T-cell (primary cell): ENCODE results near the gene CPNE6. TPM values are rescaled to one million over a fixed set of nuclear protein-coding genes. Genes with fewer than 3 reads are reported as not detected.

Source experiments
- ATAC-seq, 4 experiments: fragments of 200-7000 bp in 3 of 4; fragments of 150-1000 bp in 1 of 4; cut with Tn5 transposase; replicated peaks in 1 of 4; 1 replicate in 3 of 4; 2 replicates in 1 of 4; pipeline ENCODE4 v1.10.0; 2021; ENCODE audit warnings: moderate library complexity in 3 of 4, mild to moderate bottlenecking in 2 of 4, moderate number of reproducible peaks in 1 of 4
- CTCF ChIA-PET, 2 donors: fragments of 300-600 bp; sonication (Branson Sonifier 250); formaldehyde crosslinking; loops; one replicate each; lab custom pipeline; 2022; ENCODE audit warnings: antibody characterized with exemption in 2 of 2; lab: Charles Lee
- POLR2A ChIA-PET, 2 donors: fragments of 300-600 bp; sonication (Branson Sonifier 250); formaldehyde crosslinking; loops; one replicate each; lab custom pipeline; 2022; ENCODE audit warnings: antibody characterized with exemption in 2 of 2; lab: Charles Lee
- DNase-seq, 35 experiments: peaks; one replicate each; pipeline versions ENCODE4 v3.0.0 to v3.0.0-alpha.2; 2013 to 2023
- H3K27ac ChIP-seq: one replicate; pipeline ENCODE4 v1.5.1; 2013; ENCODE audit warnings: low read length
- H3K27me3 ChIP-seq, 2 experiments: replicated peaks in 1 of 2; 1 replicate in 1 of 2; 2 replicates in 1 of 2; pipeline versions ENCODE4 v1.6.1 to v1.7.0; 2013; ENCODE audit warnings: low read length in 1 of 2, mixed read lengths in 1 of 2; ENCODE audit not compliant: control insufficient read depth in 2 of 2, insufficient read depth in 2 of 2; ENCODE audit errors: extremely low read depth in 1 of 2
- H3K36me3 ChIP-seq, 2 donors: 1 replicate in 1 of 2; 2 replicates in 1 of 2; pipeline versions ENCODE4 v1.6.1 to v1.7.0; 2013; ENCODE audit warnings: low read length in 1 of 2; ENCODE audit not compliant: control insufficient read depth in 2 of 2, insufficient read depth in 1 of 2; ENCODE audit errors: extremely low read depth in 1 of 2
- H3K4me1 ChIP-seq, 2 experiments: 1 replicate in 1 of 2; 2 replicates in 1 of 2; pipeline versions ENCODE4 v1.6.1 to v1.7.0; 2013; ENCODE audit warnings: low read length in 2 of 2, mixed read lengths in 1 of 2; ENCODE audit not compliant: insufficient read depth in 2 of 2, control insufficient read depth in 1 of 2; ENCODE audit errors: extremely low read depth in 1 of 2
- H3K4me3 ChIP-seq, 2 donors: 1 replicate in 1 of 2; 2 replicates in 1 of 2; pipeline versions ENCODE4 v1.5.1 to v1.7.0; 2013; ENCODE audit warnings: mild to moderate bottlenecking in 2 of 2, low read length in 1 of 2, moderate library complexity in 1 of 2; ENCODE audit not compliant: control insufficient read depth in 1 of 2; ENCODE audit errors: extremely low read depth in 1 of 2
- H3K9me3 ChIP-seq: 2 replicates; pipeline ENCODE4 v1.7.0; 2013
- H3K27ac Mint-ChIP-seq, 2 donors: one replicate each; pipeline ENCODE4 v1.8.0; 2020 to 2021; ENCODE audit warnings: mild to moderate bottlenecking in 2 of 2, mixed read lengths in 2 of 2
- H3K27me3 Mint-ChIP-seq, 2 donors: one replicate each; pipeline ENCODE4 v1.8.0; 2021 to 2022; ENCODE audit warnings: mixed read lengths in 2 of 2
- H3K36me3 Mint-ChIP-seq: one replicate; pipeline ENCODE4 v1.8.0; 2021; ENCODE audit warnings: mixed read lengths
- H3K4me1 Mint-ChIP-seq, 3 donors: one replicate each; pipeline ENCODE4 v1.8.0; 2020 to 2022; ENCODE audit warnings: mixed read lengths in 3 of 3, mild to moderate bottlenecking in 1 of 3
- H3K4me3 Mint-ChIP-seq, 3 donors: one replicate each; pipeline ENCODE4 v1.8.0; 2020 to 2022; ENCODE audit warnings: mild to moderate bottlenecking in 3 of 3, mixed read lengths in 3 of 3, moderate library complexity in 3 of 3
- H3K9me3 Mint-ChIP-seq, 3 donors: one replicate each; pipeline ENCODE4 v1.8.0; 2020 to 2022; ENCODE audit warnings: mixed read lengths in 3 of 3
- WGBS: methylation state at CpG from one replicate; pipeline ENCODE4 v1.1.5; 2013; ENCODE audit warnings: missing lambda C conversion rate; ENCODE audit not compliant: insufficient coverage; 5-methylcytosine and 5-hydroxymethylcytosine counted together
- total RNA-seq, 35 experiments: library from RNA in 6 of 35; stranded (reverse) in 6 of 35; fragments of 120-200 nt in 1 of 35; gene quantifications; one replicate each; pipeline versions ENCODE4 v1.2.1 to v1.2.4 and lab custom pipeline; 2013 to 2026

Gene CPNE6
- total RNA-seq, 5 donors from 2014 or later (not counting 1 experiment from before 2014, with no cell fraction given): not detected

DNA sequence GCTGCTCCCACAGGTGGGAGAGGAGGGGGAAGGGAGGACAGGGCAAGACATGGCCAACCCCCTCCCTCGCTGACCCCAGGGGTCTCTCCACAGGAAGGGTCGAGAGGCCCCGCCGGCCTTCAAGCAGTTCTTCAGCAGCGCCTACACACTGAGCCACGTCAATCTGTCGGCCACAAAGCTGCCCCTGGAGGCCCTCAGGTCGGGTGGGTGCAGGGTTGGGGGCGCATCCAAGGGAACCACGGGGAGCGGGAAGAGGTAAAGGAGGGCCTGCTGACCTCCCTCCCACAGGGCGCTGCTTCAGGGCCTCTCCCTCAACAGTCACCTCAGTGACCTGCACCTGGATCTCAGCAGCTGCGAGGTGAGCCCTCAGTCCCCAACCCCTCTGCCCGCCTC, 13.5 kb upstream of the CPNE6 start:
- Mint-ChIP-seq H3K9me3 (no peaks in the 10 kb centered on the region), H3K36me3 (no peaks in the 10 kb centered on the region), H3K4me1 (peaks cover 6 to 8% (median 7%) of the 10 kb centered on the region in 3 donors), H3K27ac (no peak overlapping the region), H3K4me3 (no peak overlapping the region), H3K27me3 (peaks cover 8 to 13% of the 10 kb centered on the region in 2 donors)
- no peak overlapping the region for H3K4me3 ChIP-seq
- H3K9me3 ChIP-seq: no peaks in the 10 kb centered on the region
- peaks cover 0 to 27% of the 10 kb centered on the region in 2 experiments for H3K27me3 ChIP-seq
- 81% methylated on average over 13 of the region's 14 CpGs for WGBS
- H3K36me3 ChIP-seq: no peaks in the 10 kb centered on the region
- POLR2A ChIA-PET: no interaction called here
- ATAC-seq (peak in 2 of 4 experiments; percentile 8 to 47), DNase-seq (no peak)
- no peak overlapping the region for H3K27ac ChIP-seq
- CTCF ChIA-PET: interaction anchor here in 1 of 2 donors (0.7 to 1.2 kb wide), 5 partner anchors 32 to 53 kb away, joined by 3 to 7 read pairs (median 5); no protein-coding TSS in a partner anchor
- peaks cover 0 to 8% of the 10 kb centered on the region in 2 experiments for H3K4me1 ChIP-seq

DNA sequence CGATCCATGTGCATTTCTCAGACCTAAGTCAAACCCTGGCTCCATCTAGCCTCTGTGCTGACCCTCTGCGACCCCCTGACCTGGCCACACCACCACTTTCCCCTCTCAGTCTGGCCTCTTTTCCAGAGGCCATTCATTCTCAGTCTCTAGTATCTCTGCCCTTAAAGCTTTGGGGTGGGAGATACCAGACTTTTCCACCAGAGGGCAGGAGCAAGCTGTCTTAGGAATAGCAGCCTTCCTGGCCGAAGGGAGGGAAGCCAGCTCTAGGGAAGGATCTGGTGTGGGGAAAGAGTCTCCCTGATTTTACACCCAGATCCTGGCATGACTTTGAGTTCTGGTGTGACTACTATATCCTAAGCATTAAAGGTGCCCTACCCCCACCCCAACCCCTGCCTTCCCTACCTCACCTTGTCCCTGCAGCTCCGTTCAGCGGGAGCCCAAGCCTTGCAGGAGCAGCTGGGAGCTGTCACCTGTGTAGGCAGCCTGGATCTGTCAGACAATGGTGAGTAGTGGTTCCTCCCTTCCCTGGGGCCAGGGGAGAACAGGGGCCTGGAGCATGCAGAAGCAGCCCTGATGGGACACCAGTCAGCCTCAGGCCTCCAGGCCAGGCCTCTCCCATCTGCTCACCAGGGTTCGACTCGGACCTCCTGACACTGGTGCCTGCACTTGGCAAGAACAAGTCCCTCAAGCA, 13.0 kb upstream of the CPNE6 start:
- ATAC-seq (peak in 2 of 4 experiments; percentile 72 to 75), DNase-seq (peak in 22 of 35 experiments; percentile 14 to 60 (median 45))
- Mint-ChIP-seq H3K36me3 (no peaks in the 10 kb centered on the region), H3K4me3 (no peak overlapping the region), H3K27ac (no peak overlapping the region), H3K9me3 (no peaks in the 10 kb centered on the region), H3K4me1 (peaks cover under 1 to 3% (median 2%) of the 10 kb centered on the region in 3 donors), H3K27me3 (peaks cover 3 to 8% of the 10 kb centered on the region in 2 donors)
- 77% methylated on average over 4 of the region's 7 CpGs for WGBS
- ChIA-PET CTCF (interaction anchor here in 1 of 2 donors (0.8 to 1.2 kb wide), 4 partner anchors 32 to 52 kb away, joined by 4 to 7 read pairs (median 5); no protein-coding TSS in a partner anchor), POLR2A (no interaction called here)
- Histone ChIP-seq H3K36me3 (no peaks in the 10 kb centered on the region), H3K9me3 (no peaks in the 10 kb centered on the region), H3K27me3 (peaks cover 0 to 25% of the 10 kb centered on the region in 2 experiments), H3K27ac (no peak overlapping the region), H3K4me1 (peaks cover 0 to 2% of the 10 kb centered on the region in 2 experiments), H3K4me3 (no peak overlapping the region)

DNA sequence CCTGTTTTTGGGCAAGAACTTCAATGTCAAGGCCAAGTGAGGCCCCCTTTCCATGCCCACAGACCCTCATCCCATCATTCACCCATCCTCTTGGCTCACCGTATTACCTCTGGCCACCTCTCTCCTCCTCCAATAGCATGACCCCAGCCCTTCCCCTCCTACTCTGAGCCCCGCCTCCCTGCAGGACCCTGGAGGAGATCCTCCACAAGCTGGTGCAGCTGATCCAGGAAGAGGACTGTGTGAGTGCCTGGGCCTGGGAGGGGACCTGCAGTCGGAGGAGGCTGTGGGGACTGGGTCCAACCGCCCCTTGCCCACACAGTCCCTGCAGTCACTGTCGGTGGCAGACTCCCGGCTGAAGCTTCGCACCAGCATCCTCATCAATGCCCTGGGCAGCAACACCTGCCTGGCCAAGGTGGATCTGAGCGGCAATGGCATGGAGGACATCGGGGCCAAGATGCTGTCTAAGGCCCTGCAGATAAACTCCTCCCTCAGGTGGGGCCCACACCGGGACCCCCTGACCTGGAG, 12.3 kb upstream of the CPNE6 start:
- Mint-ChIP-seq H3K27me3 (peaks cover 0 to 3% of the 10 kb centered on the region in 2 donors), H3K4me1 (no peaks in the 10 kb centered on the region), H3K36me3 (no peaks in the 10 kb centered on the region), H3K9me3 (no peaks in the 10 kb centered on the region), H3K27ac (no peak overlapping the region), H3K4me3 (no peak overlapping the region)
- WGBS: 88% methylated on average over 8 of the region's 10 CpGs
- ChIA-PET POLR2A (no interaction called here), CTCF (interaction anchor here in 1 of 2 donors (0.8 to 1.2 kb wide), 3 partner anchors 31 to 51 kb away, joined by 4 to 7 read pairs (median 5); no protein-coding TSS in a partner anchor)
- ATAC-seq (no peak), DNase-seq (no peak)
- Histone ChIP-seq H3K36me3 (no peaks in the 10 kb centered on the region), H3K4me1 (no peaks in the 10 kb centered on the region), H3K4me3 (no peak overlapping the region), H3K27ac (no peak overlapping the region), H3K27me3 (peaks cover 0 to 20% of the 10 kb centered on the region in 2 experiments), H3K9me3 (no peaks in the 10 kb centered on the region)

DNA sequence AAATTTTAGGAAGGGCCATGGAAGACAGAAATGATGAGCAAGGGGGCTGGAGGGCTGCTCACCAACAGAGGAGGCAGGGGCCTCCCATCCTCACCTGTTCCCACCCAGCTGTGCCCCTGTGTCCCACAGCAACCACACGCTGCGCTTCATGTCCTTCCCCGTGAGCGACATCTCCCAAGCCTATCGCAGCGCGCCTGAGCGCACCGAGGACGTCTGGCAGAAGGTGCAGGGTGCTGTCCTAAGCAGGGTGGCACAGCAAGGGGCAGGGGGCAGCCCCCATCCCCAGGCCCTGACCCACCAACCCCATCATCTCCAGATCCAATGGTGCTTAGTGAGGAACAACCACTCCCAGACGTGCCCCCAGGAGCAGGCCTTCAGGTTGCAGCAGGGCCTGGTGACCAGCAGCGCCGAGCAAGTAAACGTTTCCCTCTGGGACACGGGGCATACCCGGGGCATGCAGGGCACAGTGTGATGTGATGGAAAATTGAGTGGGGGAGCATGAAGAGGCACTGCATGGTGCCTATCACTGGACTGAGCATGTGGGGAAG, 11.4 kb upstream of the CPNE6 start:
- H3K36me3 Mint-ChIP-seq: no peaks in the 10 kb centered on the region
- H3K27me3 Mint-ChIP-seq: no peaks in the 10 kb centered on the region
- no peak for ATAC-seq
- no peaks in the 10 kb centered on the region for H3K9me3 Mint-ChIP-seq
- Histone ChIP-seq H3K27ac (no peak overlapping the region), H3K36me3 (no peaks in the 10 kb centered on the region), H3K27me3 (peaks cover 0 to 16% of the 10 kb centered on the region in 2 experiments), H3K9me3 (no peaks in the 10 kb centered on the region), H3K4me3 (no peak overlapping the region), H3K4me1 (no peaks in the 10 kb centered on the region)
- no peak for DNase-seq
- ChIA-PET CTCF (no interaction called here), POLR2A (no interaction called here)
- no peaks in the 10 kb centered on the region for H3K4me1 Mint-ChIP-seq
- no peak overlapping the region for H3K4me3 Mint-ChIP-seq
- WGBS: 95% methylated on average over 13 of the region's 16 CpGs
- H3K27ac Mint-ChIP-seq: no peak overlapping the region

DNA sequence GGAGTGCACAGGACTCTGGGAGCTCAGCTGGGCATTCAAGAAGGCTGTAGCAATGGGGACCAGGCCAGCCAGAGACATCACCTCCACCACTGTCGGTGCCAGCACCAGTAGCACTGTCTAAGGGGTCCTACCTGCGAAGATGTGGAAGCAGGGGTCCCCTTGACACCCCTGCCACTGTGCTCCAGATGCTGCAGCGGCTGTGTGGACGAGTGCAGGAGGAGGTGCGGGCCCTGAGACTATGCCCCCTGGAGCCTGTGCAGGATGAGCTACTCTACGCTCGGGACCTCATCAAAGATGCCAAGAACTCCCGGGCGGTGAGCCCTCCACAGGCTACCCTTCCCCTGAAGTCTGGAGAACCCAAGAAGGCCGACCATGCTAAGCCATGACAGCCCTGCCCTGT, 10.9 kb upstream of the CPNE6 start:
- ChIA-PET CTCF (no interaction called here), POLR2A (no interaction called here)
- no peaks in the 10 kb centered on the region for H3K27me3 Mint-ChIP-seq
- no peaks in the 10 kb centered on the region for H3K9me3 ChIP-seq
- WGBS: 73% methylated on average over 5 of the region's 10 CpGs
- DNase-seq (no peak), ATAC-seq (no peak)
- H3K4me1 ChIP-seq: no peaks in the 10 kb centered on the region
- no peaks in the 10 kb centered on the region for H3K36me3 Mint-ChIP-seq
- no peaks in the 10 kb centered on the region for H3K9me3 Mint-ChIP-seq
- no peak overlapping the region for H3K27ac ChIP-seq
- H3K27me3 ChIP-seq: peaks cover 0 to 16% of the 10 kb centered on the region in 2 experiments
- no peak overlapping the region for H3K4me3 Mint-ChIP-seq
- H3K4me1 Mint-ChIP-seq: no peaks in the 10 kb centered on the region
- no peaks in the 10 kb centered on the region for H3K36me3 ChIP-seq
- H3K27ac Mint-ChIP-seq: no peak overlapping the region
- H3K4me3 ChIP-seq: no peak overlapping the region

DNA sequence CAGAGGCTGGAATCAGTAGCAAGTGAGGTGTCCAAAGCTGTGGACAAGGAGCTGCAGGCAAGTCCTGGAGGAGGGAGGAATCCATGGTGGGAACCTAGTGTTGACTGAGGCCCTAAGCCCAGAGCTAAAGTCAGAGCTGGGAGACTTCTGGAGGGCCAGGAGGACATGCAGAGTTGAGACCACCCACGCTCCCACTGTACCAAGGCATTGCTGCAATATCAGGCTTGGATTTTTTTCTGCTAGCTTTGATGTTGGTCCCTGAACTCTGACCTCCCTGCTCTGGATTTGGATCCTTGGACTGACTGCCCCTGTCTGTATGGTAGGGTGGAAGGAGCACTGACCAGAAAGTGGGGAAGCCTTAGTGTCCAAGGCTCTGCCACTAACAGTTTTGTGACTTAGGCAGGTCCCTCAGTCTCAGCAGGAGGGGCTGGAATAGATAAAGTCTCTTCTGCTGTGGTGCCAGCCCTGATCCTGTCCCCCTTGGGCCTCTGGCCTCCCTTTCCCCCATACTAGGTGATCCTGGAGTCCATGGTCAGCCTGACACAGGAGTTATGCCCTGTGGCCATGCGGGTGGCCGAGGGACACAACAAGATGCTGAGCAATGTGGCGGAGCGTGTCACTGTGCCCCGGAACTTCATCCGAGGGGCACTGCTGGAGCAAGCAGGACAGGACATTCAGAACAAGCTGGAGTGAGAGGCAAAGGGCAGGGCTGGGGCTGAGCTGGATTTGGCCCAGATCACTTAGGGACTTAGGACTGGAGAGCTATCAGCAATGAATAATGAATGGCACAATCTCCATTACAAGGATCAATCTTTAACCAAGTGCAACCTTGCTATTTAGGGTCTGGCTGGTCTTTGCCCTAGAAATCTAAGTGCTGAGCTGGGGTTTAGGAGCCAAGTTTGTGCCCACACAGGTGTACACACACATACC, 10.1 kb upstream of the CPNE6 start:
- H3K36me3 ChIP-seq: no peaks in the 10 kb centered on the region
- no peak overlapping the region for H3K27ac Mint-ChIP-seq
- H3K27me3 ChIP-seq: peaks cover 0 to 11% of the 10 kb centered on the region in 2 experiments
- no peaks in the 10 kb centered on the region for H3K9me3 Mint-ChIP-seq
- no peak for DNase-seq
- no peak for ATAC-seq
- no peaks in the 10 kb centered on the region for H3K27me3 Mint-ChIP-seq
- H3K4me3 ChIP-seq: no peak overlapping the region
- H3K36me3 Mint-ChIP-seq: no peaks in the 10 kb centered on the region
- no peaks in the 10 kb centered on the region for H3K4me1 Mint-ChIP-seq
- H3K4me3 Mint-ChIP-seq: no peak overlapping the region
- H3K27ac ChIP-seq: no peak overlapping the region
- no peaks in the 10 kb centered on the region for H3K4me1 ChIP-seq
- POLR2A ChIA-PET: no interaction called here
- 92% methylated on average over 4 of the region's 7 CpGs for WGBS
- CTCF ChIA-PET: no interaction called here
- no peaks in the 10 kb centered on the region for H3K9me3 ChIP-seq
